Measurements from ENCODE around the gene SLC26A1. TPM values are rescaled to one million over a fixed set of nuclear protein-coding genes. Genes with fewer than 3 reads are reported as not detected.

Gene SLC26A1
- total RNA-seq, 2 donors from 2014 or later, result 0.27 to 0.34 TPM

DNA sequence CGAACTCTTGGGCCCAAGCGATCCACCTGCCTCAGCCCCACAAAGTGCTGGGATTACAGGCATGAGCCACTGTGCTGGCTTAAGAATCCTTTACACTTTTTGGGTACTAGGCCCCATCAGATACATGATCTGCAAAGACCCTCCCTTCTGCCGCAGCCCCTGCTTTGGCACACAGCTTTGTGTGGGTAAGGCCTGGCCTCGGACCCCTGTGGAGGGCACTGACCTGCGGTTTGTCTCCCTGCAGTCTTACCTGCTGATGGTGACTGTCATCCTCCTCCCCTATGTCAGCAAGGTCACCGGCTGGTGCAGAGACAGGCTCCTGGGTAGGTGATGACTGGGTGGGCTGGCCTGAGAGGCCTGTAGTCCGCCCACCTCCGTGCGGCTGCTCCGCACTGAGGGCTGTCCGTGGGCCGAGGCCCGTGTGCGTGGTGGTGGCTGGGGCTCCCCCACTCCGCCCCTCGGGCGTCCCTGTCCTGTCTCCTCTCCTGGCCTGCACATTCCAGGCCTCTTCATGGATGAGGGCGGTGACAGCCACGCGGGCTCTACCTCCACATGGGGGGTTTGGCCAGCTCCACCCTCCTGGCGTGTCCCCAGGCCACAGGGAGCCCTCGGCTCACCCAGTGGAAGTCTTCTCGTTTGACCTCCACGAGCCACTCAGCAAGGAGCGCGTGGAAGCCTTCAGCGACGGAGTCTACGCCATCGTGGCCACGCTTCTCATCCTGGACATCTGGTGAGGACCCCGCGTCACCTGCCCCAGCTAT lies 37.9 kb downstream of the SLC26A1 start:
- TF ChIP-seq, protein P1, sequence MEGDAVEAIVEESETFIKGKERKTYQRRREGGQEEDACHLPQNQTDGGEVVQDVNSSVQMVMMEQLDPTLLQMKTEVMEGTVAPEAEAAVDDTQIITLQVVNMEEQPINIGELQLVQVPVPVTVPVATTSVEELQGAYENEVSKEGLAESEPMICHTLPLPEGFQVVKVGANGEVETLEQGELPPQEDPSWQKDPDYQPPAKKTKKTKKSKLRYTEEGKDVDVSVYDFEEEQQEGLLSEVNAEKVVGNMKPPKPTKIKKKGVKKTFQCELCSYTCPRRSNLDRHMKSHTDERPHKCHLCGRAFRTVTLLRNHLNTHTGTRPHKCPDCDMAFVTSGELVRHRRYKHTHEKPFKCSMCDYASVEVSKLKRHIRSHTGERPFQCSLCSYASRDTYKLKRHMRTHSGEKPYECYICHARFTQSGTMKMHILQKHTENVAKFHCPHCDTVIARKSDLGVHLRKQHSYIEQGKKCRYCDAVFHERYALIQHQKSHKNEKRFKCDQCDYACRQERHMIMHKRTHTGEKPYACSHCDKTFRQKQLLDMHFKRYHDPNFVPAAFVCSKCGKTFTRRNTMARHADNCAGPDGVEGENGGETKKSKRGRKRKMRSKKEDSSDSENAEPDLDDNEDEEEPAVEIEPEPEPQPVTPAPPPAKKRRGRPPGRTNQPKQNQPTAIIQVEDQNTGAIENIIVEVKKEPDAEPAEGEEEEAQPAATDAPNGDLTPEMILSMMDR (IDR thresholded peaks at IDR 0.05), result no peak
- TF ChIP-seq POLR2AphosphoS5 (IDR thresholded peaks at IDR 0.05), result no peak
- TF ChIP-seq POLR2A (IDR thresholded peaks at IDR 0.05), result no peak
- Histone ChIP-seq H3K4me3 (no peak overlapping the region), H3K36me3 (no peaks in the 10 kb centered on the region), H3K27me3 (replicated peaks; ENCODE audit: insufficient read depth) (no peaks in the 10 kb centered on the region), H3K4me1 (replicated peaks) (no peaks in the 10 kb centered on the region), H3K27ac (no peak overlapping the region), H3K9me3 (no peaks in the 10 kb centered on the region)
- intact Hi-C loops (cut with DNase I), result no loop called here
- no peak for DNase-seq (ENCODE audit: low spot score)
- 90% methylated on average over 33 of the region's 33 CpGs for WGBS

DNA sequence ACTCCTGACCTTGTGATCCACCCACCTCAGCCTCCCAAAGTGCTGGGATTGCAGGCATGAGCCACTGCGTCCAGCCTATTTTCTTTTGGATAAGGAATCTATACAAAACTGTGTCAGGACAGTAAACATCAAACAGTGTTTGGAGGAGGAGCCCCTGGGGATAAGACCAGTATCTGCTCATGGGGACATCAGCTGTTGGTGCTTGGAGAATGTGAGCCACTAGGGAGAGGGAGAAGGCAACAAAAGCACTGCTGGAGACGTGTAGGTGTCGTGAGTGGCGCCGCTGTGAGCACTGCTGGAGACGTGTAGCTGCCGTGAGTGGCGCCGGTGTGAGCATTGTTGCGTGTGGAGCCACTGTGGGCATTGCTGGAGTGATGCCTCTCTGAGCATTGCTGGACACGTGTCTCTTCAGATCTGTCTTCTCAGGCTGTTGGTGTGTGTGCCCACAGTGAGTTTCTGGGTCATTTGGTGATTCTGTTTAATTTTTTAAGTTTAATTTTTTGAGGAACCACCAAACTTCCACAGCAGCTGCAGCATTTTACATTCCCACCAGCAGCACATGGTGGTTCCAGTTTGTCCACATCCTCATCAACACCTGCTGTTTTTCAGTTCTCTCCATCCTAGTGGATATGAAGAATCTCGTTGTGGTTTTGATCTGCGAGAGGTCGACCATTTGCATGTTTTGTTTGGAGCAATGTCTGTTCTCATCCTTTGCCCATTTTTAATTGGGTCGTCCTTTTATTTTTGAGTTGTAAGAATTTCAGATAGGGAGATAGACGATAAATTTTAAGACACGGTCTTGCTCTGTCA lies 38.8 kb downstream of the SLC26A1 start:
- intact Hi-C loops (cut with DNase I), result no loop called here
- no peaks in the 10 kb centered on the region for H3K36me3 ChIP-seq
- no peaks in the 10 kb centered on the region for H3K9me3 ChIP-seq
- no peak for DNase-seq (ENCODE audit: low spot score)
- no peaks in the 10 kb centered on the region for H3K4me1 ChIP-seq (replicated peaks)
- H3K4me3 ChIP-seq, result no peak overlapping the region
- TF ChIP-seq, protein P1 (IDR thresholded peaks at IDR 0.05), result no peak
- no peak for TF ChIP-seq POLR2AphosphoS5 (IDR thresholded peaks at IDR 0.05)
- TF ChIP-seq POLR2A (IDR thresholded peaks at IDR 0.05), result no peak
- no peaks in the 10 kb centered on the region for H3K27me3 ChIP-seq (replicated peaks; ENCODE audit: insufficient read depth)
- H3K27ac ChIP-seq, result no peak overlapping the region
- 92% methylated on average over 17 of the region's 17 CpGs for WGBS

DNA sequence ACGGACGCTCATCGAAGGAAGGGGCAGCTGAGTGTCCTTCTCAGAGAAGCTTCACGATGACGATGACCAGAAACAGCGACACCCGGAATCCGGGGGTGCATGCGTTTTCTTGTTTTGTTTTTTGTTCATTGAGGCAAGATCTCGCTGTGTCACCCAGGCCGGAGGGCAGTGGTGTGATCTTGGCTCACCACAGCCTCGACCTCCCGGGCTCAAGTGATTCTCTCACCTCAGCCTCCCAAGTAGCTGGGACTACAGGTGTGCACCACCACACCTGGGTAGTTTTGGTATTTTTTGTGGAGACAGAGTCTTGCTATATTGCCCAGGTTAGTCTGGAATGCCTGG lies 39.7 kb downstream of the SLC26A1 start:
- H3K36me3 ChIP-seq, result no peaks in the 10 kb centered on the region
- H3K4me1 ChIP-seq (replicated peaks), result no peaks in the 10 kb centered on the region
- 98% methylated on average over 13 of the region's 13 CpGs for WGBS
- H3K4me3 ChIP-seq, result no peak overlapping the region
- no peak for TF ChIP-seq POLR2AphosphoS5 (IDR thresholded peaks at IDR 0.05)
- TF ChIP-seq POLR2A (IDR thresholded peaks at IDR 0.05), result no peak
- TF ChIP-seq, protein P1 (IDR thresholded peaks at IDR 0.05), result no peak
- H3K27ac ChIP-seq, result no peak overlapping the region
- DNase-seq (ENCODE audit: low spot score), result no peak
- H3K27me3 ChIP-seq (replicated peaks; ENCODE audit: insufficient read depth), result no peaks in the 10 kb centered on the region
- intact Hi-C loops (cut with DNase I), result no loop called here
- H3K9me3 ChIP-seq, result no peaks in the 10 kb centered on the region

DNA sequence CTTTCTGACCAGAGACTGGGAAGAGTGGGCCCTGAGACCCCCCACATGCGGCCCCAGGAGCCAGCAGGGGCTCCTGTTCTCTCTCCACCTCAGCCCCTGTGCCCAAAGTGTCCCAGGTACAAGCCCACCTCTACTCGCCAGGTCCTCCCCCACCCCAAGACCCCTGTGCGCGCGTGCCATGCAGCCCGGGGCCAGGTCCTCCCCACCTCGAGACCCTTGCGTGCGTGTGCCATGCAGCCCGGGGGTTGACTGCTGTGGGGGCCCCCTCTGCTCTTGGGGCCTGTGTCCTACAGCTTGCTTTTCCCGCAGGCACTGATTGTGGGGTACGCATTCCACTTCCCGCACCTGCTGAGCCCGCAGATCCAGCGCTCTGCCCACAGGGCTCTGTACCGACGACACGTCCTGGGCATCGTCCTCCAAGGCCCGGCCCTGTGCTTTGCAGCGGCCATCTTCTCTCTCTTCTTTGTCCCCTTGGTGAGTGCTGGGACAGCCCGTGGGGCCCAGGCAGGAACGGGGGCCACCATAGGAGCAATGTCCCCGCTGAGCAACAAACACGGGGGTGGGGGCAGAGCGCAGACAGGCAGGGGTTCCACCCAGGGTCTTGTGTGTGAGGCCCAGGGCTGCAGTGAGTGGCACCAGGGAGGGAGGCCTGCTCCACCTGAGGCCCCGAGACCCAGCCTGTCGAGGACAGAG lies 40.2 kb downstream of the SLC26A1 start:
- TF ChIP-seq POLR2A (IDR thresholded peaks at IDR 0.05) (no peak), POLR2AphosphoS5 (IDR thresholded peaks at IDR 0.05) (no peak)
- TF ChIP-seq, protein P1 (IDR thresholded peaks at IDR 0.05), result no peak
- 95% methylated on average over 26 of the region's 28 CpGs for WGBS
- no peak overlapping the region for H3K27ac ChIP-seq
- H3K27me3 ChIP-seq (replicated peaks; ENCODE audit: insufficient read depth), result no peaks in the 10 kb centered on the region
- intact Hi-C loops (cut with DNase I), result no loop called here
- H3K36me3 ChIP-seq, result no peaks in the 10 kb centered on the region
- H3K4me3 ChIP-seq, result no peak overlapping the region
- no peak for DNase-seq (ENCODE audit: low spot score)
- no peaks in the 10 kb centered on the region for H3K4me1 ChIP-seq (replicated peaks)
- no peaks in the 10 kb centered on the region for H3K9me3 ChIP-seq
